ENCODE data around the gene GLIS1.

DNA sequence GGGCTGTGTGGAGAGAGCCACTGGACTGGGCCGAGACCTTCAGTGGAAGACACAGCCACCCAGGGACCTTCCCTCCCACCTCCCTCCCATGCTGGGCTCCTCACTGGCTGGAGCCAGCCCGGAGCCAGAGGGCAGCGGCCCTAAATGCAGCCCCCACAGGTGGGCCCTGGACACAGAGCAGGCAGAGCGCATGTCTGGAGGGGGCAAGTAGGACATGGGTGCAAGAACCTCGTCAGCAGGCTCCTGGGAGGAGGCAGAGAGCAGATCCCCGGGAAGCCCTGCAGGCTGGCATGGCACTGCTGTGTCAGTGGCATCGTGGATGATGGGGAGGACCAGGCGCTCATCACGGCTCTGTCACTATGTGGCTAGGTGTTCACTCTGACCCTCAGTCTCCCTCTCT, 234.1 kb downstream of the GLIS1 start:
- TF ChIP-seq, protein P1, sequence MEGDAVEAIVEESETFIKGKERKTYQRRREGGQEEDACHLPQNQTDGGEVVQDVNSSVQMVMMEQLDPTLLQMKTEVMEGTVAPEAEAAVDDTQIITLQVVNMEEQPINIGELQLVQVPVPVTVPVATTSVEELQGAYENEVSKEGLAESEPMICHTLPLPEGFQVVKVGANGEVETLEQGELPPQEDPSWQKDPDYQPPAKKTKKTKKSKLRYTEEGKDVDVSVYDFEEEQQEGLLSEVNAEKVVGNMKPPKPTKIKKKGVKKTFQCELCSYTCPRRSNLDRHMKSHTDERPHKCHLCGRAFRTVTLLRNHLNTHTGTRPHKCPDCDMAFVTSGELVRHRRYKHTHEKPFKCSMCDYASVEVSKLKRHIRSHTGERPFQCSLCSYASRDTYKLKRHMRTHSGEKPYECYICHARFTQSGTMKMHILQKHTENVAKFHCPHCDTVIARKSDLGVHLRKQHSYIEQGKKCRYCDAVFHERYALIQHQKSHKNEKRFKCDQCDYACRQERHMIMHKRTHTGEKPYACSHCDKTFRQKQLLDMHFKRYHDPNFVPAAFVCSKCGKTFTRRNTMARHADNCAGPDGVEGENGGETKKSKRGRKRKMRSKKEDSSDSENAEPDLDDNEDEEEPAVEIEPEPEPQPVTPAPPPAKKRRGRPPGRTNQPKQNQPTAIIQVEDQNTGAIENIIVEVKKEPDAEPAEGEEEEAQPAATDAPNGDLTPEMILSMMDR (conservative IDR thresholded peaks at IDR 0.05; ENCODE audit: low read depth, low read length): no peak
- no peak for TF ChIP-seq EZH2 (IDR thresholded peaks at IDR 0.05; ENCODE audit: borderline replicate concordance, low read depth, low read length, poor library complexity, severe bottlenecking)

All from A673 (cell line).